Anterior cingulate cortex (tissue), 58 donors: ENCODE results near the gene GTF2E1.
"Not testable (repeated sequence)": the region's sequence is repeated elsewhere in the genome, so short reads cannot be mapped to it uniquely, and the experiment has no call there.

ENCODE experiments used
- DNase-seq, 58 donors: peaks; one replicate each; lab custom pipeline; 2025; lab: John Stamatoyannopoulos, UW

The GTF2E1 gene

GRCh38 chr3:120742198-120742848, at the start of gene GTF2E1, which contains the start of gene RABL3:
GTF2E1 (plus strand) TSS chr3:120742744; CDS start chr3:120750553, 7,809 bp downstream.
RABL3 (minus strand) TSS chr3:120742516; CDS start chr3:120742507, 9 bp downstream.
- DNase-seq, result peak; percentile 90 to 100 (median 97)

GRCh38 chr3:120693439-120694171, 48.9 kb upstream of the GTF2E1 start:
- no peak for DNase-seq

- no peak for DNase-seq
These were observed 43.2 kb upstream of the GTF2E1 start for GRCh38 chr3:120699333-120699732.

GRCh38 chr3:120705884-120706582, 36.5 kb upstream of the GTF2E1 start:
- DNase-seq, result no peak

GRCh38 chr3:120706950-120707349, 35.6 kb upstream of the GTF2E1 start:
- no peak for DNase-seq

GRCh38 chr3:120708408-120708807, 34.1 kb upstream of the GTF2E1 start:
- DNase-seq, result no peak

GRCh38 chr3:120710369-120710768, 32.2 kb upstream of the GTF2E1 start:
- DNase-seq, result no peak

- no peak for DNase-seq
These were observed 29.3 kb upstream of the GTF2E1 start for GRCh38 chr3:120713262-120713661.

- peak in 2 of 58 donors; percentile 5 to 7 for DNase-seq
These were observed 23.2 kb upstream of the GTF2E1 start for GRCh38 chr3:120719167-120719834.

- no peak for DNase-seq
These were observed 15.8 kb upstream of the GTF2E1 start for GRCh38 chr3:120726791-120727190.

- DNase-seq, result no peak
These were observed 11.7 kb upstream of the GTF2E1 start for GRCh38 chr3:120730576-120731542.

GRCh38 chr3:120738006-120738405, 4.5 kb upstream of the GTF2E1 start:
- DNase-seq, result not testable (repeated sequence)

- DNase-seq, result no peak
These were observed 1.2 kb upstream of the GTF2E1 start for GRCh38 chr3:120741320-120741719.

- DNase-seq, result no peak
These were observed 727 bp upstream of the GTF2E1 start for GRCh38 chr3:120741837-120742197.

GRCh38 chr3:120742849-120743365, 363 bp downstream of the GTF2E1 start:
- DNase-seq, result peak in 10 of 58 donors; percentile 17 to 83 (median 50)

- no peak for DNase-seq
These were observed 1.1 kb downstream of the GTF2E1 start for GRCh38 chr3:120743556-120744195.

- DNase-seq, result no peak
These were observed 2.9 kb downstream of the GTF2E1 start for GRCh38 chr3:120745466-120745865.

- no peak for DNase-seq
These were observed 7.3 kb downstream of the GTF2E1 start for GRCh38 chr3:120749843-120750242.

GRCh38 chr3:120752230-120752629, 9.7 kb downstream of the GTF2E1 start:
- no peak for DNase-seq
